GM19467 (cell line): ENCODE measurements around the gene CDK12.

Experiments used
- ATAC-seq: cut with Tn5 transposase; IDR thresholded peaks from one replicate; pipeline ENCODE4 v1.9.1; 2021; ENCODE audit warnings: mild to moderate bottlenecking, moderate library complexity; ENCODE audit not compliant: unreplicated experiment

CDK12 gene

GRCh38 chr17:39581071-39581758 is 119.9 kb downstream of the CDK12 start:
- ATAC-seq, result no peak

GRCh38 chr17:39581759-39582085 is 120.4 kb downstream of the CDK12 start:
- no peak for ATAC-seq

- ATAC-seq, result no peak
These were observed 121.4 kb downstream of the CDK12 start for GRCh38 chr17:39582658-39583057.
